NOMO-1 treated with DMSO at 0.1 percent for 48 hours (cell line): Measurements from ENCODE around the gene TMEM139.
A peak's percentile ranks its signal among the peaks of the same experiment; 100 is the strongest.

Experiments
- DNase-seq: peaks from one replicate; lab custom pipeline; 2025; ENCODE audit not compliant: unreplicated experiment; lab: John Stamatoyannopoulos, UW

Gene TMEM139

DNA sequence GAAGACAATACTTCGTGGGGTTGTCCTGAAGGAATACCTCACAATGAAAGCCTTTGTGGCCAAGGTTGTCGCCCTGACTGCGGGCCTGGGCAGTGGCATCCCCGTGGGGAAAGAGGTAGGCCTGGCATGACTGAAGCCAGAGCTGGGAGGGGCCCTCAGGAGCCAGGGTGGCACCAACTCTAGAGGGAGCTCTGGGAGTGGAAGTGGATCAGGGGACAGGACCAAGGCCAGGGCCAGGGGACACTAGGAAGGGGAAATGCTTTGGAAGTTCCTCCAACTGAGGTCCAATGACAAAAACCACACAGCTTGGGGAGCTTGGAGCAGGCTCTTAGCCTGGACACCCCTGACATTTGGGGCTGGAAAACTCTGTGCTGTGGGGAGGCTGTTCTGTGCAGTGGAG is 37.0 kb downstream of the TMEM139 start:
- no peak for DNase-seq

DNA sequence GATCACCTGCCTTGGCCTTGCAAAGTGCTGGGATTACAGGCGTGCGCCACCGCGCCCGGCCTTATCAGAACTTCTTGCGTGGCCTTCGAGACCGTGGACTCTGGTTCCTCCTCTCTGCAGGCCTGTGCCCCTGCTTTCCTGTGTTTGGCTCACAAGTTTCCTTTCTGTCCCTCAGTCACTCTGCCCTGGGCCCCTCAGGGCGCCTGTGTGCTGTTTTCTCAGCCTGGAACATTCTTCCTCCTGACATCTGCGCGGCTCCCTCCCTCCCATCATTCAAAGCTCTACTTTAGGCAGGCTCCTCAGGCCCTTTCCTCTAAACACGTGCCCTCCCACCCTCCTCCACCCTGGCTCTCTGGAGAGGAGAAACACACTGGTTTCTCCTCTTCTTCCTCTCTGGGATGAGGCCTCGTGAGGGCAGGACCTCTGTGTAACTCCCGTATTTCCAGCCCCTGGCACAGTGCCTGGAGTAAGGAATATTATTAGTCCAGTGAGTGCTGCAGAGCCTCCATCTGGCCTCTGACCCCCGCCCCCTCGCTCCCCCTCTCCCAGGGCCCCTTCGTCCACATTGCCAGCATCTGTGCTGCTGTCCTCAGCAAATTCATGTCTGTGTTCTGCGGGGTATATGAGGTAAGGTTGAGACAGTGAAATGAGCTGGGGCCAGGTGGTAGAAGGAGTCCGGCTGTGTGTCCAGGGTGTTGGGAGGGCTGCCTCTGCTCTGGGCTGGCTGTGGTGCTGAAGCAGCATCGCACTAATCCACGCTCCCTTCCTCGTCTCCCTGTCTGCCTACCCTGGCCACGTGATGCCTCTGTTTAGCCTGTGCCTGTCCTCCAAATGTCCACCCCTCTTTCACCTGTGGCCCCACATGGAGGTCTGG is 38.2 kb downstream of the TMEM139 start:
- no peak for DNase-seq

DNA sequence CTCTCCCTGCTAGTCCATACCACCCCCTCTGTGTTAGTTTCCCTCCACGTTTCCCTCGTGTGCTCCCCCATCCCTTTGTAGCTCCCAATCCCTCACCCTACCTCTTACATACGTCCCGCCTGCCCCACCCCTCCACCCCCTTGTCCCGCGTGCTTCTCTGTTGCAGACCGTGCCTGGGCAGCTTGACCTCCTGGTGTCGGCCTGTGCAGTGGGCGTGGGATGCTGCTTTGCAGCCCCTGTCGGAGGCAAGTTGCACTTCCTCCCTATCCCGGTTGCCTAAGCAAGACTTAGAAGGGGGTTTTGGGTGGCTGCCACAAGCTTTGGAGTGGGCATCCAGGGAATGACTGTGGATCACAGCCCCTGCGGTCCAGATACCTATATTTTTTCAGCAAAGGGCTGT is 38.9 kb downstream of the TMEM139 start:
- DNase-seq = no peak

DNA sequence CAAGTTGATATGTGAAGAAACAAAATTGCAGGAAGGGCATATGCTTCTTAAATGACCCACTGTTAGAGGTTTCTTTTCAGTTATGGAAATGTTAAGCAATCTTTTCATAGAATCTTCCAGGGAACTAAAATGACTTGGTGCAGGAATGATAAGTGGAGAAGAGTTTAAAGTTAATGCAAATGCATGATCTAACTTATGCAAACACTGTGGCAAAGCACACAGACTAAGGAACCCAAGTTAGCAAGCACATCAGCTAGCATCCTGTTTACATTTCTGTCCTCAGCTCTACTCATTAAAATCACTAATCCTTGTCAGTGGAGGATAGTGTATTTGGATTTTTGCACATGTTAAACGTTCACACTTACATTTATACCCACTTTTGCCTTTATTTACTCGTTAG is 40.5 kb downstream of the TMEM139 start:
- DNase-seq = no peak

DNA sequence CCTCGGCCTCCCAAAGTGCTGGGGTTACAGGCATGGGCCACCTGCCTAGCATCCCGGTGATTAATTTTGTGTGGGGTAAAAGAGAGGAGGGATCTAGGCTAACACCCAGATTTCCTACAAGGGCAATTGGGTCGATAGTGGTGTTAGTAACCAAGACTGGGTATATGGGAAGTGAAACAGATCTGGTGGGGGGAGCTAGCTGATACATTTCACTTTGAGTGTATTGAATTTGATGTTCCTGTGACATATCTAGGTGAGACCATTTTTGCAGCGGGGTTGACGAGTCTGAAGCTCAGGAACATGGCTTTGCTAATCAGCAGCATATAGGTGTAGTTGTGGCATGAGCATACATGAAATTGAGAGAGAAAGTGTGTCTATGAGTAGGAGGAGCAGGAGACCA is 43.1 kb downstream of the TMEM139 start:
- peak; percentile 16 for DNase-seq

DNA sequence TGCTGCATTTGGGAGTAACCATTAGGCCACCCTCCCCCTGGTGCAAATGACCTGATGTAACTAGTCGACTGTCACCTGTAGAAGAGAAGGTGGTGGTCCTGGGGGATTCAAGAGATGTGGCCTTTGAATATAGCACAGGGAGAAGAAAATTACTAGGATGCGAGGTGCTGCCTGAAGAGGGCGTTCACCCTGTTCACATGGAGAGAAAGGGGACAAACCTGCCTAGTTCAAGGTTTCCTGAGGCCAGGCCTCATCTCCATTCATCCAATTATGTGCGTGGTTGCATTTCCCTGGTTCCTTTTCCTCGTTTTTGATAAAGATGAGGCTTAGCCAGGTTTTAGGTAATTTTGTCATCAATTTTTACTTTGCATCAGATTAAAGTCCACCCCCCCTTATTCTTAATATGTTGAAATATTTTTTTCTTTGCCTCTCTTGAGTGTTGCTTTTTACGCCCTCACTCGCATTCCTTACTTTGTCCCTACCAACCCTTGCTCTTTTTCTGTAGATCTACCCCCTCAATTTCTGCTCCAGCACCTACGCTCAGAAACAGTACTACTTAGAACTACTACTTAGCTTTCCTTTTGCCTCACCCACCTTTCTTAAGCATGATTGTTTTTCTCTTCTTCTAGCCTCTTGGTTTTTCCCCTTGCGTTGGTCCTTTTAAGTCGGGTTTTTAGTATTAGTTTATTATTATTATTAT is 44.9 kb downstream of the TMEM139 start:
- DNase-seq = no peak

DNA sequence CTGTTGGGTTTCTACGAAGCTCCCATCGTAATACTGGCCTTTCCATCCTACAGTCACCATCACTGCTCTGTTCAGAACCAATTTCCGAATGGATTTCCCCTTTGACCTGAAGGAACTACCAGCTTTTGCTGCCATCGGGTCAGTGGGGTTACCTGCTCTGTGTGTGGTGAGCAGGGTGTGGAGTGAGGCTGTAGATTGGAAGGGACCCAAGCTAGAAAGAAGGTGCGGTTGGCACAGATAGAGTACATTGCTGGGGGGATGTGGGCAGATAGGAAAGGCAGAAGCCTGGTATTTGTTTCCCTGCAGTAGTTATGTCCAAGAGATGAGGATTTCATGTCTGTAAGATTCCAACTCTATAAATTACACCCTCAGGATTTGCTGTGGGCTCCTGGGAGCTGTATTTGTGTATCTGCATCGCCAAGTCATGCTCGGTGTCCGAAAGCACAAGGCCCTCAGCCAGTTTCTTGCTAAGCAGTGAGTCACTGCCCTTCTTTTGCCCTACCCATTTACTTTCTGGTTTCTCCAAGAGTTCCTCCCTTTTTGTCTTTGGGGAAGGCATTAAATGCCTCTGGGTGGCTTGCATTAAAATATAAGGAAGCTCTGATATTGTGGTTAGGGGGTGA is 46.5 kb downstream of the TMEM139 start:
- DNase-seq = peak; percentile 42

DNA sequence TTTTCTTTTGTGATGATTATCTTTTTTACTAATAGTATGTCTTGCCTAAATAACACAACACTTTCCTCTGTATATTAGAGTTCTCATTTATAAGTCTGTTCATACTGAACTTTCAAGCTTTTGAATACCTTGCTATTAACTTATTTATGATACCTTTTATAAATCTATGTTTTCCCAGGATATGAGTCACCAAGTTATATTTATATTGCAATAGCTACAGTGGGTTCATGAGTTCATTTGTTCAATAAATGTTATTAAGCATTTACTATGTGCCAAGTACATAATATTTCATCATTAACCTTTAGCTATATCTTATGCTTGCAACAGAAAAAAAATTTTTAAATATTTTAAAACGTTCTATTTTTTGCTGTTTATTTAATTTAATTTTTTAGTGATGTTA is 49.5 kb downstream of the TMEM139 start:
- no peak for DNase-seq

DNA sequence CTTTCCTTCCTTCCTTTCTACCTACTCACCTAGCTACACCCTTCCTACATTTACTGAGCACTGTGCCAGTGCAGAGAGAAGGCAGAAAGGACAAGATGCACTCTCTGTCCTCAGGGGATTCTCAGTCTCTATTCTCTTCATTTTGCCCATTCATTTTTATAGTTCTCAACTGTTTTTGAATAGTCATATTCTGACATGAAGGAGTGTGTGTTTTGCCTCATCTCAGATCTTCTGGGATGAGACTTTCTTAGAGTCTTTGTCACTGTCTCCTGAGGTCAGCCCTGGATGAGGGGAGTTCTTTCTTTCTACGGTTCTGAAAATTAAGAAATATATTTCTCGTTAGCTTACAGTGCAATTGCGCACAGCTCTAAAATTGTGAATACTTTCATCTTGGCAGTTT is 52.5 kb downstream of the TMEM139 start:
- no peak for DNase-seq
